ENCODE data around the gene AAK1. TPM values are rescaled to one million over a fixed set of nuclear protein-coding genes. Genes with fewer than 3 reads are reported as not detected.
A peak's percentile ranks its signal among the peaks of the same experiment; 100 is the strongest.
"Not testable (repeated sequence)": the region's sequence is repeated elsewhere in the genome, so short reads cannot be mapped to it uniquely, and the experiment has no call there.

The AAK1 gene
- polyA plus RNA-seq, 1 donor from 2014 or later, result 6.0 TPM

DNA sequence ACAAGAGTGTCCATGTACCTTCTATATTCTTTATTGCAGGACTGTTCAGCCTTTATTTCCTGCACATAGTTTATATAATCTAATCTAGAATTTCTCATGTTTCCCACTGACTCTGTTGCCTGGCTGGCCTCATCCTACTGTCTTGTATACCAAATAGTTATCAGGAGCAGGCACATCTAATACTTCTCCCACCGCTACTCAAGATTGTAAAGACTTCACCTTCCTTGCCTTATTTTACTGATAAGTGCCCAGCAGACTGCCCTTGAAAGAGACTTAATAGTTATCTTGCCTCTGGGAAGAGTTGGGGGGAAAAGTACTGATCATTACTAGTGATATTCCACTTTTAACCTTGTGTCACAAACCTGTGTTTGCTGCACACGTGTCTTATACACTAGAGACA lies 26.1 kb upstream of the AAK1 start:
- Mint-ChIP-seq H3K36me3 (no peaks in the 10 kb centered on the region), H3K27ac (no peak overlapping the region), H3K27me3 (peaks cover 26% of the 10 kb centered on the region), H3K4me1 (no peaks in the 10 kb centered on the region), H3K9me3 (peaks cover 0 to 3% (median 2%) of the 10 kb centered on the region in 3 donors), H3K4me3 (no peak overlapping the region)

DNA sequence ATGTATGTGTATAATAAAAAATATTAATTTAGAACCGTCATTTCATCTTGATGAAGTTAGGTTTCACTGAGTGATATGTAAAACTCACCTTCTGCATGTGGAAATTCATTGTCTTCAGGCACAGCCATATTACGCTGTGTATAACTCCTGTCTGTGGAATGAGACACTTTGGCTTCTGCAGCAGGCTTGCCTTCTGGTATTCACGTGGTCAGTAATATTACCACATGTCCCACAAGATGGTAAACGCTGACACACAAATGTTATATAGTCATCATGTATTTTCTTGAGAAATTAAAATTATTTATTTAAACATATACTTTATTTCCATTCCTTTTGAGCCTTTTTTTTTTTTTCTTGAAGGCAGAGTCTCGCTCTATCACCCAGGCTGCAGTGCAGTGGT lies 25.1 kb upstream of the AAK1 start:
- Mint-ChIP-seq H3K36me3 (no peaks in the 10 kb centered on the region), H3K9me3 (peaks cover 5 to 10% (median 7%) of the 10 kb centered on the region in 3 donors), H3K4me1 (no peaks in the 10 kb centered on the region), H3K27ac (no peak overlapping the region), H3K4me3 (no peak overlapping the region), H3K27me3 (peaks cover 28% of the 10 kb centered on the region)

GRCh38 chr2:69667805-69668382 lies 24.4 kb upstream of the AAK1 start:
- Mint-ChIP-seq H3K27ac (no peak overlapping the region), H3K9me3 (peaks cover 6 to 12% (median 7%) of the 10 kb centered on the region in 3 donors), H3K27me3 (peaks cover 32% of the 10 kb centered on the region), H3K4me1 (no peaks in the 10 kb centered on the region), H3K36me3 (no peaks in the 10 kb centered on the region), H3K4me3 (no peak overlapping the region)

GRCh38 chr2:69665152-69665551 lies 21.6 kb upstream of the AAK1 start:
- Mint-ChIP-seq H3K9me3 (peaks cover 5 to 12% (median 7%) of the 10 kb centered on the region in 3 donors), H3K4me3 (no peak overlapping the region), H3K36me3 (no peaks in the 10 kb centered on the region), H3K27me3 (peaks cover 38% of the 10 kb centered on the region), H3K27ac (no peak overlapping the region), H3K4me1 (no peaks in the 10 kb centered on the region)

DNA sequence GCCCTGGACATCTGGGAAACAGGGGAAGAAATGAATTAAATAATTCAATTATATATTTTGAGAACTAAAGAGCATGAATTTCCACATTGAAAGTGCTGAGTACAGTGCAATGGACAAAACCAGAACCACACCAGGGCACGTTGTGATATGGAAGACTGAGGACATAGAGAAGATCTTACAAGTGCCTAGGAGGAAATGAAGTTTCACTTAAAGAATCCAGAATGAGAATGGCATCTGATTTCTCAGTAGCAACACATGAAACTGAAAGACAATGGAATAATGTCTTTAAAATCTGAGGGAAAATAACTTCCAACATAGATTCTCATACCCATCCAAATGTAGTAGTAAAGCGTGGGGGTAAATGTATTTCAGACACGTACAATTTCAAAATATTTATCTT lies 20.3 kb upstream of the AAK1 start:
- peaks cover 37% of the 10 kb centered on the region for H3K27me3 Mint-ChIP-seq
- H3K9me3 Mint-ChIP-seq, result peaks cover 5 to 12% (median 7%) of the 10 kb centered on the region in 3 donors
- no peak overlapping the region for H3K4me3 Mint-ChIP-seq
- H3K27ac Mint-ChIP-seq, result no peak overlapping the region
- no peaks in the 10 kb centered on the region for H3K4me1 Mint-ChIP-seq
- H3K36me3 Mint-ChIP-seq, result no peaks in the 10 kb centered on the region

GRCh38 chr2:69662547-69662946 lies 19.0 kb upstream of the AAK1 start:
- peaks cover 5 to 12% (median 7%) of the 10 kb centered on the region in 3 donors for H3K9me3 Mint-ChIP-seq
- H3K4me3 Mint-ChIP-seq, H3K27ac Mint-ChIP-seq, H3K36me3 Mint-ChIP-seq, H3K4me1 Mint-ChIP-seq: not testable (repeated sequence)
- H3K27me3 Mint-ChIP-seq, result peaks cover 34% of the 10 kb centered on the region

DNA sequence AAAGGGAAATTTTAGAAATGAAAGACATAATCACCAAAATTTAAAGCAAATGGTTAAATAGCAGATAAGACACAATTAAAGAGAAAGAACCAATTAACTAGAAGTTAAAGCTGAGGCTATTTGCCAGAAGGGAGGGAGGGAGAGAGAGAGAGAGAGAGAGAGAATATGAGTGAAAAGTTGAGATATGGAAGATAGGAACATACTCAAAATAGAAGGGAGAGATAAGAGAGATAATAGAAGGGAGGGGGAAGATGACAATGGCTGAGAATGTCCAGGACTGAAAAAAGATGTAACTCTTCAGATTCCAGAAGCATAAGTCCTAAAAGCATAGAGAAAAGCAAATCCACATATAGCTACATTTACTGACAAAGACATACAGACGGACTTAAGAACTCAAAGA lies 17.1 kb upstream of the AAK1 start:
- peaks cover 5 to 12% (median 5%) of the 10 kb centered on the region in 3 donors for H3K9me3 Mint-ChIP-seq
- H3K27ac Mint-ChIP-seq, result no peak overlapping the region
- no peak overlapping the region for H3K4me3 Mint-ChIP-seq
- no peaks in the 10 kb centered on the region for H3K36me3 Mint-ChIP-seq
- H3K27me3 Mint-ChIP-seq, result peaks cover 30% of the 10 kb centered on the region
- no peaks in the 10 kb centered on the region for H3K4me1 Mint-ChIP-seq

GRCh38 chr2:69659941-69660483 lies 16.5 kb upstream of the AAK1 start:
- Mint-ChIP-seq H3K36me3 (no peaks in the 10 kb centered on the region), H3K4me1 (no peaks in the 10 kb centered on the region), H3K27me3 (peaks cover 32% of the 10 kb centered on the region), H3K9me3 (peaks cover 5 to 12% (median 5%) of the 10 kb centered on the region in 3 donors), H3K27ac (no peak overlapping the region), H3K4me3 (no peak overlapping the region)

DNA sequence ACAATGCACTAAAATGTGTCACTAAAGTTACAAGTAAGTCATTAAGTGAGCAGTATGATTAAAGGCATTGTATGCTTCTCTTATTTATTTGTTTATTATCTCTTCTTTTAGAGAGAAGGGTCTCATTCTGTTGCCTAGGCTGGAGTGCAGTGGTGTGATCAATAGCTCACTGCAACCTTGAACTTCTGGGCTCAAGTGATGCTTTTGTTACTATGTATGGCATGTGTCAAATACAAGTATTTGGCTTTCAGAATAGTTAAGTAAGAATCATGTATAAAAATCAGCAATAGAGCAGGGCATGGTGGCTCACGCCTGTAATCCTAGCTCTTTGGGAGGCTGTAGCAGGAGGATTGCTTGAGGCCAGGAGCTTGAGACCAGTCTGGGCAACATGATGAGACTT lies 15.8 kb upstream of the AAK1 start:
- Mint-ChIP-seq H3K36me3 (no peaks in the 10 kb centered on the region), H3K27me3 (peaks cover 32% of the 10 kb centered on the region), H3K4me1 (no peaks in the 10 kb centered on the region), H3K27ac (no peak overlapping the region), H3K4me3 (no peak overlapping the region), H3K9me3 (peaks cover 5 to 10% (median 5%) of the 10 kb centered on the region in 3 donors)

- H3K27me3 Mint-ChIP-seq, result peaks cover 61% of the 10 kb centered on the region
- H3K4me3 Mint-ChIP-seq, result peak overlapping the region in 2 of 4 donors; percentile 2 to 46
- H3K36me3 Mint-ChIP-seq, result no peaks in the 10 kb centered on the region
- peaks cover 7 to 18% (median 15%) of the 10 kb centered on the region in 3 donors for H3K4me1 Mint-ChIP-seq
- H3K9me3 Mint-ChIP-seq, result peaks cover 0 to 2% (median 0%) of the 10 kb centered on the region in 3 donors
- H3K27ac Mint-ChIP-seq, result peak overlapping the region; percentile 13 to 69 (median 67)
Measured at GRCh38 chr2:69652206-69652605, 8.7 kb upstream of the AAK1 start.

- Mint-ChIP-seq H3K4me3 (peak overlapping the region in 1 of 4 donors; percentile 83), H3K4me1 (peaks cover 19 to 36% (median 19%) of the 10 kb centered on the region in 3 donors), H3K27ac (peak overlapping the region in 1 of 3 donors; percentile 2), H3K27me3 (peaks cover 57% of the 10 kb centered on the region)
- H3K36me3 Mint-ChIP-seq, H3K9me3 Mint-ChIP-seq: not testable (repeated sequence)
Measured at GRCh38 chr2:69647196-69647595, 3.7 kb upstream of the AAK1 start.

DNA sequence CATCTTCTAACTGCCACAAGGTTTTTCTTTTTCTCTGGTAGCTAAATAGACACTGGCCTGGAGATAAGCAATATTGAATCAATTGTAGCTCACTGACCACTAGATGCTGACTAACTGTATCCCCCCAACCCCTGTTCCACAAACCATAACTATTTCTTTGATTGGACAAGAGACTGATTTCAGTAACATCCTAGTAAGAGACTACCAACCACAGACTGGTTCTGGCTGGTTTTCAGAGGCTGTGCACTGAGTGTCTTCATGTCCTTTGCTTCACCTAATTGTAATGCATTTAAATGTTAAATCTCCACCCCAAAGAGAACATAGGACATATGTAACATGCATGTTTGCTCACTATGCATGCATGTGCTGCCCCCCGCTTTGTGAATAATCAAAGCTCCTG lies 3.2 kb upstream of the AAK1 start:
- H3K4me3 Mint-ChIP-seq, result peak overlapping the region in 1 of 4 donors; percentile 83
- peak overlapping the region in 2 of 3 donors; percentile 2 to 83 for H3K27ac Mint-ChIP-seq
- H3K4me1 Mint-ChIP-seq, result peaks cover 19 to 35% (median 19%) of the 10 kb centered on the region in 3 donors

DNA sequence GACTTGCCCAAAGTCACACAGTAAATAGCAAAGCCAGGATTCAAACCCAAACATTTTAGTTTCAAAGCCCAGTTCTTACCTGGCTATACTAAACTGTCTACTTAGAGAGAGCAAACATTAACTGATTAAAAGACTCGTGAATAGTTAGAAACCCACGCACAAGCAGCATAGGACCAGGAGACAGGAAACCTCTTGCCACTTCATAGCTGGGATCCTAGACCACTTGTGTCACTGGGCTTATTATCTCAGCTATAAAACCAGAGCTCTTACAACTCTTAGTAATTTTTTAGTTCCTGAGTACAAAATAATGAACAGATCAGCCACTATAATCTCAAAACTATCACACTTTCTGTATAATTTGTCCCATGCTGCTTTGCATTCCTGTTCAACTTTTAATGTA lies 2.4 kb upstream of the AAK1 start:
- peak overlapping the region; percentile 1 to 83 (median 69) for H3K27ac Mint-ChIP-seq
- H3K4me1 Mint-ChIP-seq, result peaks cover 19 to 31% (median 19%) of the 10 kb centered on the region in 3 donors
- peaks cover 0 to 7% (median 0%) of the 10 kb centered on the region in 3 donors for H3K9me3 Mint-ChIP-seq
- no peaks in the 10 kb centered on the region for H3K36me3 Mint-ChIP-seq
- H3K27me3 Mint-ChIP-seq, result peaks cover 52% of the 10 kb centered on the region
- H3K4me3 Mint-ChIP-seq, result peak overlapping the region in 1 of 4 donors; percentile 83

More for the DNA sequence above, 3.2 kb upstream of the AAK1 start:
- Mint-ChIP-seq H3K36me3 (no peaks in the 10 kb centered on the region), H3K27me3 (peaks cover 55% of the 10 kb centered on the region), H3K9me3 (peaks cover 0 to 6% (median 0%) of the 10 kb centered on the region in 3 donors)

DNA sequence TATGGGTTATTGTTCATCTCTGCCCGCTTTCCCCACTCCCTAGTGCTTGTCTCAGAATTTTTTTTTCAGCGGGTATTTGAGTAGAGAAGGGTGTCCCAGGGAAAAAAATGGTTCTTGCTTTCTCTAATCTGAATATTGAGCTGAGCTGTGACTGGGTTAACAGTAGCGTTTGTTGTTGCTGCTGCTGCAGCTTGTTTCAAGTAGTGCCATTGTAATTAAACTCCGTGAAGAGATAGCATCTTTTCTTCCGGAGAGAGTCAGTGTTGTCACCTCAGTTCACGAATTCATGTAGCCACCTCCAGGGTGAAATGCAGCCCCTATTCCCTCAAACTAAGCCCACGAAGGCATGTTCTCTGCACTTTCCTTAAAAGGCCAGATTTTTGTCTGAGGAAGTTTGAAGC lies 1.5 kb upstream of the AAK1 start:
- peak overlapping the region; percentile 52 to 98 (median 89) for H3K4me3 Mint-ChIP-seq
- peaks cover 43% of the 10 kb centered on the region for H3K27me3 Mint-ChIP-seq
- H3K9me3 Mint-ChIP-seq, result peaks cover 0 to 7% (median 0%) of the 10 kb centered on the region in 3 donors
- H3K4me1 Mint-ChIP-seq, result peaks cover 15 to 28% (median 19%) of the 10 kb centered on the region in 3 donors
- no peaks in the 10 kb centered on the region for H3K36me3 Mint-ChIP-seq
- H3K27ac Mint-ChIP-seq, result peak overlapping the region; percentile 47 to 85 (median 83)

DNA sequence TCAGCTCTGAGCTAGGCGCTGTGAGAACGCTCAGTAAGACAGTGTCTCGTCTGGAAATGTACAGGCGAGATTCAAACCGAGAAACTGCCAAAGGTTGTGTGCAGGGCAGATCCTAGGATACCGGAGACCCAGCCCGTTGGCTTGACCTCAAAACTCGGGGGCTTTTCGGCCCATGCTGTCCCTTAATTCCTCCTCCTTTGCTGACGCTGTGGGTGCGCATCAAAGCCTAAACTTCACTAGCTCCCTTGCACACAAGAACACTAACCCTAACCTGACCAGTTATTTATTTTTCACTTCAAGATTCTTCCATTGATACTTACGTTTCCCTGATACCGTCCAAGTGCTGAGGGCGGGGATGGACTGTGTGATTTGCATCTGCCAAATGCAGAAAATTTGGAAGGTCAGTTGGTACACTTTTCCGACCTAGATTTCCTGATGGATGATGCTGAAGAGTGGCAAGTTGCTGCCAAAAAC lies 1.0 kb upstream of the AAK1 start:
- Mint-ChIP-seq H3K4me3 (peak overlapping the region; percentile 83 to 98 (median 96)), H3K36me3 (no peaks in the 10 kb centered on the region), H3K27me3 (peaks cover 43% of the 10 kb centered on the region), H3K27ac (peak overlapping the region; percentile 83 to 93 (median 85)), H3K4me1 (peaks cover 15 to 28% (median 19%) of the 10 kb centered on the region in 3 donors), H3K9me3 (peaks cover 0 to 7% (median 0%) of the 10 kb centered on the region in 3 donors)

All from IgD-negative memory B cell (primary cell).